GM18508 (cell line): Measurements from ENCODE around the gene ZNF85.
"Not testable (repeated sequence)": the region's sequence is repeated elsewhere in the genome, so short reads cannot be mapped to it uniquely, and the experiment has no call there.

Experiments
- ATAC-seq: cut with Tn5 transposase; IDR thresholded peaks from one replicate; pipeline ENCODE4 v1.9.1; 2021; ENCODE audit warnings: moderate number of reproducible peaks; ENCODE audit not compliant: insufficient read depth, unreplicated experiment

ZNF85 gene

GRCh38 chr19:20923077-20923871 is at the start of gene ZNF85:
Gene ZNF85 (plus strand): TSS chr19:20923251. CDS start chr19:20923401, 150 bp downstream.
- ATAC-seq, result peak; percentile 91

- ATAC-seq, result no peak
Measured at GRCh38 chr19:20879501-20879900, 43.5 kb upstream of the ZNF85 start.

- no peak for ATAC-seq
Measured at GRCh38 chr19:20912973-20913372, 10.1 kb upstream of the ZNF85 start.

GRCh38 chr19:20925481-20925880 is 2.4 kb downstream of the ZNF85 start:
- ATAC-seq, result no peak

- ATAC-seq, result no peak
Measured at GRCh38 chr19:20926796-20927195, 3.7 kb downstream of the ZNF85 start.

- no peak for ATAC-seq
Measured at GRCh38 chr19:20928371-20928770, 5.3 kb downstream of the ZNF85 start.

GRCh38 chr19:20936322-20936947 is 13.4 kb downstream of the ZNF85 start:
- not testable (repeated sequence) for ATAC-seq

GRCh38 chr19:20952561-20953095 is 29.6 kb downstream of the ZNF85 start:
- not testable (repeated sequence) for ATAC-seq

GRCh38 chr19:20964798-20965197 is 41.7 kb downstream of the ZNF85 start:
- ATAC-seq, result no peak

GRCh38 chr19:20968092-20968491 is 45.0 kb downstream of the ZNF85 start:
- ATAC-seq, result no peak

GRCh38 chr19:20969498-20969897 is 46.4 kb downstream of the ZNF85 start:
- no peak for ATAC-seq

- no peak for ATAC-seq
Measured at GRCh38 chr19:20969898-20970297, 46.8 kb downstream of the ZNF85 start.

GRCh38 chr19:20992788-20993187 is 69.7 kb downstream of the ZNF85 start:
- ATAC-seq, result not testable (repeated sequence)

GRCh38 chr19:20999731-21000352 is 76.8 kb downstream of the ZNF85 start:
- peak; percentile 94 for ATAC-seq
